GM18867 (cell line): Measurements from ENCODE around the gene CTF1.

Experiments used
- ATAC-seq: cut with Tn5 transposase; IDR thresholded peaks from one replicate; pipeline ENCODE4 v1.9.1; 2021; ENCODE audit warnings: mild to moderate bottlenecking, moderate library complexity; ENCODE audit not compliant: unreplicated experiment

Gene CTF1

GRCh38 chr16:30904114-30904780 is 7.8 kb downstream of the CTF1 start:
- ATAC-seq: no peak

DNA sequence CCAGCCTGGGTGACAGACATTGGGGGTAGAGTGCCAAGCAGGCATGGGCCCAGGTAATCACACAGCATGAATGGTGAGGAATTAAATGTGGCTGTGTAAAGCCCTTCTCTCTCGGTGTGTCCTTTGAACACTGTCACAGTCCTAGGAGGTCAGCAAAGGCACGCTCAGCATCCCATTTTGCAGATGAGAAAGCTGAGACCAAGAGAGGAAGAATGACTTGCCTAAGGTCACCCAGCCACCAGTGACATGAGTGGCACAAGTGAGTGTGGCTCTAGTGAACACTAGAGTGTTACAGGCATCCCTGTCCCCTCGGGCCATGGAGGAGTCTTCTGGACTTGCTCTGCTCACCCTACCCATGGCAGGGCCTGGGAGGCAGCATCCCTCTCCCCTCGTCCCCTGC is 10.7 kb downstream of the CTF1 start:
- ATAC-seq: no peak

GRCh38 chr16:30910427-30911029 is 14.1 kb downstream of the CTF1 start:
- ATAC-seq: no peak

GRCh38 chr16:30912794-30913412 is 16.5 kb downstream of the CTF1 start:
- ATAC-seq: no peak

DNA sequence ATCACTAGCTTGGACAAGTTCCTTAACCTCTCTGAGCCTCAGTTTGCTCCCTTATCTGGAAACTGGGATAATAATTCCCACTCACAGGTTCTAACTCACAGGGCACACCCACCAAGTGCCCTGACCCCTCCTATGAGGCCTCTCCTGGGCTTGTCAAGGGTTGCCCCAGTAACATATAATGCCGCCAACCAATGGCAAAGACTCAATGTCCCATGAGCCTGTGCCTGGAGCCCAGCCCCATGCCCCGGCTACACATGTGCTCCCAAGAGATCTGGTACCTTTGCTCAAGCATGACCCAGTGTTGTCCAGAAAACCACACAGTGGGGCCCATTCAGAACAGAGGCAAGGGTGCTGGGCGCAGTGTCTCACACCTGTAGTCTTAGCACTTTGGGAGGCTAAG is 18.4 kb downstream of the CTF1 start:
- ATAC-seq: no peak

DNA sequence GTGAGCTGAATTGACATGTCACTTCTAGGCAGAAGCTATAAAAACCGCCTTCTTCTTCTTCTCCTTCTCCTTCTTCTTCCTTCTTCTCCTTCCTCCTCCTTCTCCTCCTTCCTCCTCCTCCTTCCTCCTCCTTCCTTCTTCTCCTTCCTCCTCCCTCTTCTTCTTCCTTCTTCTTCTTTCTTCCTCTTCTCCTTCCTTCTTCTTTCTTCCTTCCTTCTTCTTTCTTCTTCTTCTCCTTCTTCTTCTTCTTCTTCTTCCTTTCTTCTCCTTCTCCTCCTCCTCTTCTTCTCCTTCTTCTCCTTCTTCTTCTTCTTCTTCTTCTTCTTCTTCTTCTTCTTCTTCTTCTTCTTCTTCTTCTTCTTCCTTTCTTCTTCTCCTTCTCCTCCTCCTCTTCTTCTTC is 22.2 kb downstream of the CTF1 start:
- no peak for ATAC-seq

GRCh38 chr16:30920891-30921290 is 24.5 kb downstream of the CTF1 start:
- no peak for ATAC-seq

DNA sequence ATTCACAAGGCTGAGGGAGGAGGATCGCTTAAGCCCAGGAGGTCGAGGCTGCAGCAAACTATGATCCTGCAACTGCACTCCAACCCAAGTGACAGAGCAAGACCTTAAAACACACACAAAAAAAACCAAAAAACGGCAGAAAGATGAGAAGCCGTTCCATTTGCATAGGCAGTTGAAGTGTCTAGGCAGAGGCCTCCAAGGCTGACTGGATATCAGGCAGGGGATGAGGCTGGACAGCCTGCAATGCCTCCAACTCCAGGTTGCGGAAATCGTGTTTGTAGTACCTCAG is 25.0 kb downstream of the CTF1 start:
- no peak for ATAC-seq

- ATAC-seq: no peak
Observed at GRCh38 chr16:30921748-30922419, 25.5 kb downstream of the CTF1 start.

- peak; percentile 67 for ATAC-seq
Observed at GRCh38 chr16:30922420-30922959, 26.1 kb downstream of the CTF1 start.

- ATAC-seq: peak; percentile 69
Observed at GRCh38 chr16:30922960-30923535, 26.6 kb downstream of the CTF1 start.

DNA sequence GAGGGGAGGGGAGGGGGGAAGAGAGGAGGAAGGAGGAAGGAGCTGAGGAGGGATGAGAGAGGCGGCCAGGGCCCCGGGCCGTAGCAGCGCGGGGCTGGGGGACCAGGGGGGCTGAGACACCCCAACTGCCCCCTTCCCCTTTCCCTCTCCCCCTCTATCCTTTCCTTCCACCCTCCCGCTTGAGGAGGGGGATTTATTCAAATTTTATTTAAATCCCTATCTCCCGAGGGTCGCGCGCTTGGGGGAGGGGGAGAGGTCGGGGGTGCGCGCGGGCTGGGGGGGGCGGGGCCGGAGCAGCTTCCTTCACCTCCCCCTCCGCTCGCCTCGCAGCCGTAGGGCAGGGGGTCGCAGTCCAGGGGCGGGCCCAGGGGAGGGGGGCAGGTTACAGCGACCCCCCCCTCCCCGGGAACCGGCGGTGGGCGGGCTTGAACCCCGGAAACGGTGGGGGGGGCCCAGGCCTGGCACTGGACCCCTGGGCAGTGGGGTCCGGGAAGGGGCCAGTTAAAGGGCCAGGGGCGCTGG is 27.2 kb downstream of the CTF1 start, which contains the start of gene FBXL19:
Gene FBXL19, plus strand, starts transcription at position 19 of the 522 bp plus-strand sequence. CDS start 2,183 bp downstream, outside the sequence.
- ATAC-seq: no peak

GRCh38 chr16:30924076-30924912 is 27.9 kb downstream of the CTF1 start:
- no peak for ATAC-seq

GRCh38 chr16:30924913-30925631 is 28.7 kb downstream of the CTF1 start:
- no peak for ATAC-seq

GRCh38 chr16:30925632-30925987 is 29.2 kb downstream of the CTF1 start:
- no peak for ATAC-seq

DNA sequence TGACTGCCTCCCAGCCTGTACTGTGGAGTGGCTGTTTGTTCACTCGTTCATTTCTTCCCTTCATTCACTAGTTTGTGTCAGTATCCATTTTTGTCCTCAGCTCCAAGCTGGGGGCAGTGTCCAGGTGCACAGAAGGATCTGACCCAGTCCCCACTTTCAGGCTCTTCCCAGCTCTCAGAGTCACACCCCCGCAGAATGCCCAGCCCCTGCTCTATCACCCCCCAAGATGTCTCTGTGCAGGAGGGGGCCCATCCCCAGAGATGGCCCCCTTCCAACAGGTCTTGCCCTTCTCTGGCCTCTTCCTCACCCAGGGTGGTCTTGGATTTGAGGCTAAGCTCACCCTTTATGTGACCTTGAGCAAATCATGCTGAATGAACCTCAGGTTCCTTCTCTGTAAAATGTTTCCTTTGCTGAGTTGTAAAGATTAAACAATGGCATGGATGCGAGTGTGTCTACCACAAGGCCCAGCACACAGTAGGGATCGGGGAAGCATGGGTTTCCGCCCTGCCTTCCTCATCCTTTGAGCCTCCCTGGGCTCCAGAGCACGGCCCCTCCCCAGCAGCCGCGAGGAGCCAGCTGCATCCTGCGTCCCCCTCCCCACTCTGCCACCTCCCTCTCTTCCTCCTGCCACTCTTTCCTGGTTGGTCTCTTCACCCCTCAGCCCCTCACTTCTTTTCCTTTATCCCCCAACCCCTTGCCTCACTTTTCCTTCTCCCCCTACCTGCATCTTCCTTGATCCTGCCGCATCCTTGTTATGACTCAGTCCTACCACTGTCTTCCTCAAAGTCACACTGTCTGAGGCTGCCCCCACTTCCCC is 29.8 kb downstream of the CTF1 start:
- ATAC-seq: no peak

GRCh38 chr16:30926937-30927788 is 30.7 kb downstream of the CTF1 start:
- ATAC-seq: no peak
